A673 (cell line): Measurements from ENCODE around the gene A2M. TPM values are rescaled to one million over a fixed set of nuclear protein-coding genes. Genes with fewer than 3 reads are reported as not detected.

Source experiments
- BruUV-seq: library from RNA; stranded (reverse); fragments of 400-500 nt; replicated peaks from 2 replicates; lab custom pipeline; 2021; lab: Mats Ljungman, UMichigan
- CTCF ChIA-PET: fragments of 300-600 bp; sonication (Branson Sonifier 250); formaldehyde crosslinking; loops from one replicate; lab custom pipeline; 2022; ENCODE audit warnings: antibody characterized with exemption; lab: Charles Lee
- POLR2A ChIA-PET: fragments of 300-600 bp; sonication (Branson Sonifier 250); formaldehyde crosslinking; loops from one replicate; lab custom pipeline; 2022; ENCODE audit warnings: antibody characterized with exemption; ENCODE audit not compliant: low non-redundant PET; lab: Charles Lee
- DNase-seq: peaks from one replicate; pipeline ENCODE4 v3.0.0-alpha.2; 2015; ENCODE audit warnings: low spot score
- H3K27ac ChIP-seq: fragments of 200-600 bp; sonication (generic); 2 replicates; pipeline ENCODE4 v1.5.1; 2016; ENCODE audit warnings: mixed run types, low read depth, mild to moderate bottlenecking, mixed read lengths, antibody characterized with exemption, low read length; ENCODE audit not compliant: poor library complexity, severe bottlenecking
- H3K27me3 ChIP-seq: fragments of 200-600 bp; sonication (generic); replicated peaks from 2 replicates; pipeline ENCODE4 v1.6.1; 2017; ENCODE audit warnings: mixed run types, low read depth, mild to moderate bottlenecking, mixed read lengths, antibody characterized with exemption, low read length; ENCODE audit not compliant: insufficient read depth, poor library complexity
- H3K36me3 ChIP-seq: fragments of 200-600 bp; sonication (generic); 2 replicates; pipeline ENCODE4 v1.6.1; 2016; ENCODE audit warnings: mixed run types, mild to moderate bottlenecking, mixed read lengths, antibody characterized with exemption, low read length; ENCODE audit not compliant: insufficient read depth, poor library complexity, severe bottlenecking
- H3K4me1 ChIP-seq: fragments of 200-600 bp; sonication (generic); 2 replicates; pipeline ENCODE4 v1.6.1; 2017; ENCODE audit warnings: mixed run types, mild to moderate bottlenecking, mixed read lengths, antibody characterized with exemption, low read length; ENCODE audit not compliant: insufficient read depth, poor library complexity, severe bottlenecking
- H3K4me3 ChIP-seq: fragments of 200-600 bp; sonication (generic); 2 replicates; pipeline ENCODE4 v1.5.1; 2016; ENCODE audit warnings: low read depth, mixed run types, mild to moderate bottlenecking, mixed read lengths, low read length; ENCODE audit not compliant: poor library complexity, severe bottlenecking
- H3K9me3 ChIP-seq: fragments of 200-600 bp; sonication (generic); 2 replicates; pipeline ENCODE4 v1.6.1; 2016; ENCODE audit warnings: mixed run types, low read depth, mild to moderate bottlenecking, mixed read lengths, antibody characterized with exemption, low read length; ENCODE audit not compliant: poor library complexity, severe bottlenecking
- EZH2 ChIP-seq: fragments of 200-600 bp; sonication (generic); IDR thresholded peaks from 2 replicates; pipeline ENCODE4 v1.6.1; 2017; ENCODE audit warnings: borderline replicate concordance, low read depth, mild to moderate bottlenecking, mixed read lengths, antibody characterized with exemption, low read length; ENCODE audit not compliant: poor library complexity, severe bottlenecking
- intact Hi-C: fragments of 100-400 bp; cut with micrococcal nuclease; formaldehyde crosslinking; loops from one replicate; pipeline ENCODE4 v1.10.0; 2022; ENCODE audit not compliant: unreplicated experiment
- total RNA-seq: library from RNA; stranded (reverse); gene quantifications from 2 replicates; pipeline ENCODE4 v1.2.3, GENCODE V29; 2021
- TF ChIP-seq, protein P1 (sequence below): fragments of 300-800, 200-600 bp; sonication (generic); conservative IDR thresholded peaks from 2 replicates; pipeline ENCODE4 v1.5.1; 2017; ENCODE audit warnings: low read depth, mild to moderate bottlenecking, antibody characterized with exemption, low read length, moderate library complexity, mixed read lengths

Gene A2M
- total RNA-seq, 1 experiment from 2014 or later: 1.3 TPM

DNA sequence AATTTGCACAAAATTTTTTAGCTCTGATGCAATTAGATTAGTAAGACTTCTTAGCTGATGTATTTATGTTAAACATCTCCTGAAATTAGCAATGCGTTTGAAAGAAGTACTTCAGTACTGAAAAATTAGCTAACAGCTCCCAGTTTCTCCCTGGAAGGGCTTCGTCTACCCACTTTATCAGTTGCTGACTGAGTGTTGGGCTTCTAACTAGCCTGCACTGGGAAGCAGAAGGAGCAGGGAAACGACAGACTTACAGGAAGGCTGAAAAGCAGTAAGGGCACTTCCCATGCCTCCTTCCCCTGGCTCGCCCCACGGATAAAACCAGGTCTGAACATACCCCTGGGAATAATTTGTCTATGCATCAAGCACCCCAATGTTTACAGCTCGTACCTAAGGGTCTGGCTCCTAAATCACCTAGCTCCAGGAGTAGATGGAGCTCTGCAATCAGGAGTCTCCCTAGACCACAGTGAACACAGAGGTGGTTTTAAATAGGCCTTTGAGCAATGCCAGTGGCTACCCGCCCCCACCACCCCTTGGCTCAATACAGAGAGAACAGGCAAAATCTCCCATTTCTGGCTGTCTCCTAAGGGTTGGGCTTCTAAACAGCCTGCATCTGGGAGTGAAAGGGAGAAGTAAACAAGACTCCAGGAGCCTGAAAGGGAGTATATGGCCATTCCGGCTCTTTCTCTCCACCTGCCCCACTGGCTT is 23.7 kb downstream of the A2M start:
- DNase-seq: no peak
- no TSS peak for BruUV-seq
- intact Hi-C loops: no loop called here
- TF ChIP-seq EZH2: no peak
- H3K4me3 ChIP-seq: no peak overlapping the region
- CTCF ChIA-PET: no interaction called here
- no peaks in the 10 kb centered on the region for H3K4me1 ChIP-seq
- no peaks in the 10 kb centered on the region for H3K36me3 ChIP-seq
- POLR2A ChIA-PET: no interaction called here
- H3K9me3 ChIP-seq: no peaks in the 10 kb centered on the region
- H3K27ac ChIP-seq: no peak overlapping the region
- no peaks in the 10 kb centered on the region for H3K27me3 ChIP-seq

DNA sequence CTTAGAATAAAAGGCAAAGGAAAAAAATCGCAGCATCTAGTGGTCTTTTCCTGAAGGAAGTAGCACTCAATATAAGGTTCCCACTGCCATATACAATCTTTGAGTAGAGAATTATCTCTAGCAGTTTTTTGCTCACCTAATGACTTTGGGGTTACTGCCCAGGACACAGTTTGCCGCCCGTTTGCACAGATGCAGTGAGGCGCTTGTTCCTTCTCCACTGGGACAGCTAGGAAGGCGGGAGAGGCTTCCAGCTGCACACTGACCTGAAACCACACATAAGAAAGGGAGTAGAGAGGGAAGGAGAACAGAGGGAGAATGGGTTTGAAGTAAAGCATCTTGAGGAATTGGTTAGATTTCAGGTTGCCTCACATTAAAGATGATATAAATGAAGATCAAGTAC is 25.5 kb downstream of the A2M start:
- DNase-seq: no peak
- Histone ChIP-seq H3K4me3 (no peak overlapping the region), H3K9me3 (no peaks in the 10 kb centered on the region), H3K27ac (no peak overlapping the region), H3K4me1 (no peaks in the 10 kb centered on the region), H3K27me3 (no peaks in the 10 kb centered on the region), H3K36me3 (no peaks in the 10 kb centered on the region)
- intact Hi-C loops: no loop called here
- no peak for TF ChIP-seq EZH2
- TF ChIP-seq, protein P1, sequence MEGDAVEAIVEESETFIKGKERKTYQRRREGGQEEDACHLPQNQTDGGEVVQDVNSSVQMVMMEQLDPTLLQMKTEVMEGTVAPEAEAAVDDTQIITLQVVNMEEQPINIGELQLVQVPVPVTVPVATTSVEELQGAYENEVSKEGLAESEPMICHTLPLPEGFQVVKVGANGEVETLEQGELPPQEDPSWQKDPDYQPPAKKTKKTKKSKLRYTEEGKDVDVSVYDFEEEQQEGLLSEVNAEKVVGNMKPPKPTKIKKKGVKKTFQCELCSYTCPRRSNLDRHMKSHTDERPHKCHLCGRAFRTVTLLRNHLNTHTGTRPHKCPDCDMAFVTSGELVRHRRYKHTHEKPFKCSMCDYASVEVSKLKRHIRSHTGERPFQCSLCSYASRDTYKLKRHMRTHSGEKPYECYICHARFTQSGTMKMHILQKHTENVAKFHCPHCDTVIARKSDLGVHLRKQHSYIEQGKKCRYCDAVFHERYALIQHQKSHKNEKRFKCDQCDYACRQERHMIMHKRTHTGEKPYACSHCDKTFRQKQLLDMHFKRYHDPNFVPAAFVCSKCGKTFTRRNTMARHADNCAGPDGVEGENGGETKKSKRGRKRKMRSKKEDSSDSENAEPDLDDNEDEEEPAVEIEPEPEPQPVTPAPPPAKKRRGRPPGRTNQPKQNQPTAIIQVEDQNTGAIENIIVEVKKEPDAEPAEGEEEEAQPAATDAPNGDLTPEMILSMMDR: no peak
- no TSS peak for BruUV-seq
- CTCF ChIA-PET: no interaction called here
- POLR2A ChIA-PET: no interaction called here

DNA sequence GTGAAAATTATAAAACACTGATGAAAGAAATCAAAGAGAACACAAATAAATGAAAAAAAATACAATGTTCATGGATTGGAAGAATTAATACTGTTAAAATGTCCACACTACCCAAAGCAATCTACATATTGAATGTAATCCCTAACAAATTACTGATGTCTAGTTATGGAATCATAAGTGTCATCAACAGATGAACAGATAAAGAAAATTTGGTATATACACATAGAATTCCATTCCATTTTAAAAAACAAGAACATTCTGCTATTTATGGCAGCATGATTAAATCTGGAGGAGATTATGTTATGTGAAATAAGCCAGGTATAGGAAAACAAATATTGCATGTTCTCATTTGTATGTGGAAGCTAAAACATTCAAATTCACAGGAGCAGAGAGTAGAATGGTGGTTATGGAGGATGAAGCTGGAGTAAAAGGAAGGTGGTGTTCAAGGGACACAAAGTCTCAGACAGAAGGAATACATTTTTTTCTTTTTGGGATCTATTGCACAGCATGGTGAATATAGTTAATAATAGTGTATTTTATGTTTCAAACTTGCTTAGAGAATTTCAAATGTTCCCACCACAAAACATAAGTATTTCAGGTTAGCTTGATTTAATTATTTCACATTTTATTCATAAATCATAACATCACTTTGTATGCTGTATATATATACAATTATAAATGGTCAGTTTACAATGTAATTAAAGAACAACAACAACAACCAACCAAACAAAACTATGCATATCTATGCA is 28.5 kb downstream of the A2M start:
- POLR2A ChIA-PET: interaction anchor here (0.6 kb wide), 1 partner anchor 99 kb away, joined by 3 read pairs; no protein-coding TSS in a partner anchor
- Histone ChIP-seq H3K27me3 (no peaks in the 10 kb centered on the region), H3K36me3 (no peaks in the 10 kb centered on the region), H3K9me3 (peaks cover 5% of the 10 kb centered on the region), H3K4me3 (no peak overlapping the region), H3K4me1 (no peaks in the 10 kb centered on the region), H3K27ac (no peak overlapping the region)
- no TSS peak for BruUV-seq
- TF ChIP-seq, protein P1: no peak
- no peak for TF ChIP-seq EZH2
- CTCF ChIA-PET: no interaction called here
- no peak for DNase-seq
- intact Hi-C loops: no loop called here
